Hepatocyte (in vitro differentiated cells): ENCODE data around the gene FREM3.

ENCODE experiments used
- CTCF ChIP-seq: fragments of 200-600 bp; sonication (generic); IDR thresholded peaks from 2 replicates; pipeline ENCODE4 v1.5.1; 2016; ENCODE audit warnings: antibody characterized with exemption, mild to moderate bottlenecking; ENCODE audit not compliant: poor library complexity
- EZH2 ChIP-seq: fragments of 200-600 bp; sonication (generic); IDR thresholded peaks from 2 replicates; pipeline ENCODE4 v1.6.1; 2016; ENCODE audit warnings: antibody characterized with exemption, mild to moderate bottlenecking, borderline replicate concordance

- TF ChIP-seq CTCF (no peak), EZH2 (no peak)
Measured at GRCh38 chr4:143653031-143653430, 47.4 kb downstream of the FREM3 start.
